ENCODE data around the gene MPIG6B.

Gene MPIG6B

GRCh38 chr6:31769684-31770371, 46.7 kb downstream of the MPIG6B start:
- no peak for FAIRE-seq

- FAIRE-seq = no peak
These were observed 47.7 kb downstream of the MPIG6B start for GRCh38 chr6:31770860-31771259.

- FAIRE-seq = no peak
These were observed 48.8 kb downstream of the MPIG6B start for GRCh38 chr6:31771992-31772358.

DNA sequence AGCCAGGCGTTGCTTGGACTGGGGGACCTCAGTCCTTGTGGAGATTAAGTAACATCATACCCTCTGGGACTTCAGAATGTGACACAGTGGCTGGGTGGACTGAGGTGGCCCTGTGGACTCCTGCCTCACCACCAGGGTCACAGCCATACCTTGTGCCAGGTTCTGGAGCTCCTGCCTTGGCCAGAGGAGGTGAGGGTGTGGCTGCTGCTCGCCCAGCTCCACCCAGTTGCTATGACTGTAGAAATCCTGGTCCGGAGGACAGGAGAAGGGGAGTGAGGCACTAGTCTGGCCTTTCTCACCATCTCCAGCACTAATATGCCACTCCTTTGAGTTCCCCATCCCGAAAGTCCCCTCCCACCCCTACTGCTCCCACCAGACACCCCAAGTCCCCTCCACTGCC, 52.0 kb downstream of the MPIG6B start:
- FAIRE-seq = no peak

GRCh38 chr6:31775633-31776484, 52.7 kb downstream of the MPIG6B start:
- FAIRE-seq = no peak

Measured in colon (tissue), 2 donors.